ENCODE results near the gene TRH.

The TRH gene

DNA sequence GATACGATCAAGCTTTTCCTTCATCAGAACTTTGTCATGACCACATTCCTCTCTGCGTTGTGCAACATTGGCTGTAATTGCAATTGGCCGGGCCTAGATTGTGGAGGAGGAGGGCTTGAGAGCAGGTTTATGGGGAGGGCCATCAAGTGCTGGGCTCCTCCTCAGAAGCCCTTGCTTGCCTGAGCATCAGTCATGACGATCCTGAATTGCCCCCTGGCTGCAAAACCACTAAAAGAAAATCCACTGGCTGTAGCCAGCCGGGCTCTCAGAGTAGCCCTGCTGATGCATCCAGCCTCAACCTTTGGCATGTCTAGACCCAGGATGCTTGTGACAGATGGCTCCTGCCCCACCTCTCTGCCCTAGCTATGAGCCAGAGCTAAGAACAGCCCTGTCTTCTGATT lies 13.4 kb upstream of the TRH start:
- DNase-seq, result no peak

DNA sequence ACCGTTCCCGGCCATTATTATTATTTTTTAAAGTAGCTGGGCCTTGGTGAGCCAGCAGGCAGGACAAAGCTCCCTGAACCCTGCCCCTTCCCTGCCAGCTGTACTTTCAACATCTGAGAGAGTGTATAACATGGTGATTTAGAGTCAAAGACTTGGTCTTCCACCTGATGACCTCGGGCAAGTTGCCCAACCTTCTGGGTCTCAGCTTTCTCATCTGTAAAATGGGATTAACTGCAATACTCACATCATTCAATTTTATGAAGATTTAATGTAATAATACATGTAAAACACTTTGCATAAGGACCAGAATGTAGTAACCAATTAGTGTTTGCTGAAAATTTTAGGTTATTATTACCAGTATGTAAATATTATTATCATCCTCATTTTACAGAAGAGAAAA lies 11.9 kb upstream of the TRH start:
- intact Hi-C loops (cut with DNase I), result no loop called here
- peak in 1 of 10 donors; percentile 3 for DNase-seq

More for the DNA sequence above, 13.4 kb upstream of the TRH start:
- intact Hi-C loops (cut with DNase I), result no loop called here

DNA sequence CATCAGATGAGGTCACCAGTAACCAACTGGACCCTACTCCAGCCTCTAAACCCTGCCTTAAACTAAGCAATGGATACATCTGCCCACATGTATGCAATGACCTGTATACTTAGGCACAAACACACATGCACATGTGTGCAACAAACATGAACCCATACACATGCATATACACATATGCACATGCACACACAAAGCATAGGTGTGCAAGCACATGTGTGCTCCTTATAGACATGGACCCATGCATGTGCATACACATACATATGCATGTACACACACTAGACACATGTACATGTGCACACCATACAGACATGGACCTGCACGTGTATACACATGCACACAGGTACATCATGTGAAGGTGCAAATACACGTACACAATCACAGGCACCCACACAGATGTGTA lies 8.6 kb upstream of the TRH start:
- intact Hi-C loops (cut with DNase I), result no loop called here
- no peak for DNase-seq

DNA sequence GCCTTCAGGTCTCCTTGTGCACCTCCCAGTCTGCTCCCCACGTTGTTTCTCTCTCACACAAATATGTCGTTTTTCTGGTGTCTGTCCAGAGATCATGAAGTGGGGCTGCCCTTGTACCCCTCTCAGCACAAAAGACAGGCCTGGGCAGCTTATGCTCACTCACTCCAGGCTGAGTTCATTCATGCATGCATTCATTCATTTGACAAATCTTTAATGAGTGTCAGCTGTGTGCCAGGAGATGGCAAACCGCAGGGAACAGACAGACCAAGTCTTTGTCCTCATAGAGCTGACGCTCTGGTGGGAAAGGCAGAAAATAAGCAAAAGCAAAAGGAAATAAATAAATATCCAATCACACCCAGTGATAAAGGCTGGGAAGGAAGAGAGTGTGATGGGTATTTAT lies 7.6 kb upstream of the TRH start:
- intact Hi-C loops (cut with DNase I), result no loop called here
- no peak for DNase-seq

DNA sequence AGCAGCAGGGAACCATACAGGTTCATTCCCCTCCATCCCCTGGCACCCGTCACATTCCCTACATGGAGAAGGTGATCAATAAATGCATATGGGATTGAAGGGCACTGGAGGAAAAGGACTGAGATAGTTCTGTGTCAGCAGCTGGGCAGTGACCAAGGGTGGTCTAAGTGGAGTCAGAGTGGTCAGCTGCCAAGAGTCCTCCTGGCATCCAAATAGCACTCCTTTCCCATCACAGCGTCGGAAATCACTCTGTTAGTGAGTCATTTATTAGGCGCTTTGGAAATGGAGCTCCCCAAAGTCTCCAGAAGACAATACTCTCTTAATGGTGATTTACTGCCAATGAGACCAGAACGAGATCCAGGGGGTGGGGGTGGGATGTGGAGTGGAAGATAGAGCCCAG lies 6.8 kb upstream of the TRH start:
- no peak for DNase-seq
- intact Hi-C loops (cut with DNase I), result no loop called here

DNA sequence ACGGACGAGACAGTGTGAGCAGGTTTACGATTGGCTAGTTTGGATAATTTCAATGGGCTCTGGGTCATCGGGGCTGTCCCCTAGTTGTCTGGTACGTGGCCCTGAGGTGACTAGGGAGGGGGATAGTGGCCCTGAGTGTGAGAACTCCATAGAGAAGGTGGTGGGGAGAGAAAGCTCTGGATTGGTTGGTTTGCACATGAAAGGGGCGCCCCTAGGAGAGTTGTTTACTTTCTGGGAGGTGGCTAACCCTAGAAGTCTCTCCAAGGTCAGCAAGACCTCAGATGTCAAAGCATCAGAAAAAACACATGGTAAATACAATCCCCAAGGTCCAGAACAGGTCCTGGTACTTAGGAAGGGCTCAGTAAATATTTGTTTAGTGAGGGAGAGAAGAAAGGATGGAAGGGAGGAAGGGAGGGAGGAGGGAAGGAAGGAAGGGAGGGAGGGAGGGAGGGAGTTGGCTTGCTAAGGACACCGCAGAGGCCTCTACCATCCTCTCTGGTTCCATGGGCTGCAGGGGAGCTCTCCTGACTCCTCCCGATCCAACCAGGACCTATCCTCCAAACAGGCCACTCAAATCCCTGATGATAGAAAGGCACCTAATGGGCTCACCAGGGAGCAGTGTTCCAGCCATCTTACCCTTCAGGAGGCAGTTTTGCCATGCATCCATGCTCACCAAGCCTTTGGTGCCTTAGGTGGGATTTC lies 3.0 kb upstream of the TRH start:
- DNase-seq, result no peak
- intact Hi-C loops (cut with DNase I), result no loop called here

DNA sequence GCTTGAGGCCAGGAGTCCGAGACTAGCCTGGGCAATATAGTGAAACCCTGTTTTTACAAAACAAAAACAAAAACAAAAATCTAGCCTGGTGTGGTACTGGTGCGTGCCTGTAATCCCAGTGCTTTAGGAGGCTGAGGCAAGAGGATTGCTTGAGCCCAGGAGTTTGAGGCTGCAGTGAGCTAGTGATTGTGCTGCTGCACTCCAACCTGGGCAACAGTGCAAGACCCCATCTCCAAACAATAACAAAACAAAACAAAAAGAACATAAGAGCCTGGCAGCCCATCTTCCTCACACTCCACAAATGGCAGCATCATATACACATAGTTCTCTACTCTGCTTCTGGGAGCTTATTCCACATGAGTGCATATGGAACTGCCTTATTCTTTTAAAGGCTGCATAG lies 2.2 kb upstream of the TRH start:
- DNase-seq, result no peak
- intact Hi-C loops (cut with DNase I), result no loop called here

DNA sequence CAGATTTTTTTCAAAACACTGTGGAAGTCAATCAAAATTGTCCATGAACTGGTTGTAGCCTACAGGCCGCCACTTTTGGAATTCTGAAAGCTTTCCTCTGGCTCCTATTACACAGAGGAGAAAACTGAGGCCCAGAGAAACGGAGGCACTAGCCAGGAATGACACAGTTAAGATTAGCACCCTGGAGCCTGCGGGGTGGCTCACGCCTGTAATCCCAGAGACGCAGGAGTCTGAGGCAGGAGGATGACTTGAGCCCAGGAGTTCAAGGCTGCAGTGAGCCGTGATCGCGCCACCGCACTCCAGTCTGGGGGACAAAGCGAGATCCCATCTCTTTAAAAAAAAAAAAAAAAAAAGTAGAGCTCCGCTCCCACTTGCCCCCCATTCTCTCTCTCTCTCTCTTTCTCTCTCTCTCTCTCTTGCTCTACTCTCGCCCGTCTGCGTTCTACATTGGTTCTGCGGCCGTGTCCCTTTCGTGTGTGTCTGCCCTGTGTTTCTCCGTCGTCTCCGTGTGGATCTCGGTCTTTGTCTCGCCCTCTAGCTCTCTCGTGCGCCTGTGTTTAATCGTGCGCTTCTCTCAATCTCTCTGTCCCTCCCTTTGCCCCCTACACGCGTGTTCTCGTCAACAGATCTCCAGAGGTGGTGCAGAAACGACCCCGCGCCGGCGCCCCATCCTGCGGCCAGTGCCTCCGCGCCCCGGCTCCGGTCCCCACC lies 512 bp upstream of the TRH start:
- DNase-seq, result peak in 1 of 10 donors; percentile 52
- intact Hi-C loops (cut with DNase I), result no loop called here

DNA sequence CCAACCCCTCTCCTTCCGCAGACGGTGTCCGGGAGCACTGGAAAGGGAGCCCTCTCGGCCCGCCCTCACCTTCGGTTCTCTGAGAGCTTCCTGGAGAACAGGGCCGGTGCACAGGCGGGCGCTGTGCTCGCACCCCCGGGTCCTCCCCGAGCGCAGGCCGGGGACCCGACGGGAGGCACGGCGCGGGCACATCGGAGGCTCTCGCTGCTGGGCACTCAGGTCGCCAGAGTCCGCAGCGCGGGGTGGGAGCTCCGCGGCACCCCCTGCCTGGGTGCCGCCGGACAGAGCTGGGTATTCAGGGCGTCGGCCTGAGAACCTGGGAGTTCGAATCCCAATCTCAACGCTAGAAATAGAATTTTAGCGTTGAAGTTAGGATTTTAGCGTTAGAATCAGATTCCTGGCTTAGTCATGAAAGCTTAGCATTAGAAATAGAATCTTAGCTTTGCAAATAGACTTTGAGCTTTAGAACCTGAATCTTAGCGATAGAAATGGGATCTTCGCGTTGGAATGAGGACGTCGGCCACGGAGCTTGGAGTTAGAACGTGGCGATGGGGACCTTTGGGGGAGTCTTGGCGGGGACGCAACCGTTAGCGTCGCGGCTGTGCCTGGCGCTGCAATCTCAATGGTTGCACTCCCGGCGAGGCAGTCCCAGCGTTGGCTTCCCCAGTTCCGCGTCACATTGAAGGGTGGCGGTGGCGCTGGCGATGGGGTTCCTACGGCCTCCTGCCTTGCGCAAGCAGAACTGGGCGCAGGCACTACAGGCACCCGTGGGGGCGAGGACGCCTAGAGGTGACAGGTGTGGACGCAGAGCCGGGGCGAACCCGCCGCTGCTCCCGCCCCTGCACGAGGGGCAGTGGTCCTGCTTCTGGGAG lies 549 bp downstream of the TRH start:
- intact Hi-C loops (cut with DNase I), result no loop called here
- peak in 8 of 10 donors; percentile 15 to 86 (median 22) for DNase-seq

DNA sequence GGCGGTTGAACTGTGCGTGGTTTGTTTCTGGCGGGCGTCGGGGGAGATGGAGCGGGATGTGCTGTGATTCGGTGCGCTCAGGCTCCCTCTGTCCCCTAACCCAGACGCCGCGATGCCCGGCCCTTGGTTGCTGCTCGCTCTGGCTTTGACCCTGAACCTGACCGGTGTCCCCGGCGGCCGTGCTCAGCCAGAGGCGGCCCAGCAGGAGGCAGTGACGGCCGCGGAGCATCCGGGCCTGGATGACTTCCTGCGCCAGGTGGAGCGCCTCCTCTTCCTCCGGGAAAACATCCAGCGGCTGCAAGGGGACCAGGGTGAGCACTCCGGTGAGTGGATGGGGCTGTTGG lies 1.2 kb downstream of the TRH start:
- intact Hi-C loops (cut with DNase I), result no loop called here
- DNase-seq, result peak in 1 of 10 donors; percentile 71

DNA sequence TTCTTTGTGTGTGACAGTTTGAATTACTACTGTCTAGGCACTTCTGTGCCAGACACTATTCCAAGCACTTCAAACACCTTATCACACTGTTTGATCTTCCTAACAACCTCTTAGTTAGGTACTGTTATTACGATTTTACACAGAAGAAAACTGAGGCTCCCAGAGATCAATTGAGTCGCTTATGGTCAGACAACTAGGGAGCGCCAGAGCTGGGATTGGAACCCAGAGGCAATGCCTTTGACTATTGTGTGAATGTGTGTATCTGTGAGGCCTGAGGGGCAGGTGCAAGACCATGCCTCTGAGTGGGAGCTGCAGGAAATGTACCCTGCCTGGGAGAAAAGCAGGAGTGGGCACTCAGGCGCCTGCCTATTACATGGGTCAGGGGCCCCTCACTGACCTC lies 1.8 kb downstream of the TRH start:
- intact Hi-C loops (cut with DNase I), result no loop called here
- no peak for DNase-seq

DNA sequence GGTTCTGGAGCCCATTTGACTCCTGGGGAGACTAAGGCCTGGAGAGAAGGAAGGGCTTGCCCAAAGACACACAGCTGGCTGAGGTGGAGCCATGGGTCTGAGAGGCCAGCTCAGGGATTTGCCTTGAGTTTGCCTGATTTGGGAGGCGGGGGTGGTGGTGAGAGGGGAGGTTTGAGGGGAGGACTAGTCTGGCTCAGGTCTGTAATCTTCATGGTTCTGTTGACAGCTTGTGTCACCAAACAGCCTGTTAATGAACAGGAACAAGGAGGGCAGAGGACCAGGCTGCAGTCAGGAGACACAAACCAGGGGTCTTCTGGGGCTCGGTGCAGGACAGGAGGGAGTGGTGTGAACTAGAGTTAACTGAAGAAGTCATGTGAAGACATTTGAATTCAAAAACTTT lies 3.6 kb downstream of the TRH start:
- no peak for DNase-seq
- intact Hi-C loops (cut with DNase I), result no loop called here

DNA sequence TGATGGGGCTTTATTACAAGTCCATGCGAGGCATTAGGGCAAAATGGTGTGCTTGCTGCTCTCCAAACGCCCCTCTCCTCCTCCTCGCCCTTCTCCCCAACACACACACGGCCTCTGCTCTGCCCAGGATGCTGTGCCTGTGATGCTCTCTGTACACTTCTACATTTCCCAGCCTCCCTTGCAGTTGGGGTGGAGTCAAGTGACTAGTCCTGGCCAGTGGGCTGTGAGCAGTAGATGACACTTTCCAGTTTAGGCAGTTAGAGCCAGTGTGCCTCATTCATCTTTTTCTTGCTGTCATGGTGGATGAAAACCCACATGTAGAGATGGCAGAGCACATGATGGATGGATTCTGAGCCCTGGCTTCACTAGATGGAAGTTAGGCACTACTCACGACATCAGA lies 5.4 kb downstream of the TRH start:
- DNase-seq, result no peak
- intact Hi-C loops (cut with DNase I), result no loop called here

DNA sequence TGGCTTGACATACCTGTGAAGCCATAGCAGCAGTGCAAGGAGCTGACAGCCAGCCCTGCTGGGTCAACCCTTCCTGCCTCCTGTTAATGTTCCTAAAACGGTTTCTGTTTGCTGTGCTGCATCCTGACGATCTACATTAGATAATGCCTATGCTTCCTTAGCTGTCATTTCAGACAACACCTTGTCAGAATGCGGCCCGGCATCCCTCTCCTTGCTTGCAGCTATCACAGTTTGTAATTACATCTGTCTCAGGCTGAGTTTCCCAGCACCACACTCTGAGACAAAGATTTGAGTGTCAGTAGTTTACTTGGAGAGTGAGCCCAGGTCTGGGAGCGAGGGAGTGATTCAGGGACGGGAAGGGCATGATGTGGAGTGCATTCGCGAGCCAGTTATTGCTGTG lies 9.0 kb downstream of the TRH start:
- intact Hi-C loops (cut with DNase I), result no loop called here
- no peak for DNase-seq

DNA sequence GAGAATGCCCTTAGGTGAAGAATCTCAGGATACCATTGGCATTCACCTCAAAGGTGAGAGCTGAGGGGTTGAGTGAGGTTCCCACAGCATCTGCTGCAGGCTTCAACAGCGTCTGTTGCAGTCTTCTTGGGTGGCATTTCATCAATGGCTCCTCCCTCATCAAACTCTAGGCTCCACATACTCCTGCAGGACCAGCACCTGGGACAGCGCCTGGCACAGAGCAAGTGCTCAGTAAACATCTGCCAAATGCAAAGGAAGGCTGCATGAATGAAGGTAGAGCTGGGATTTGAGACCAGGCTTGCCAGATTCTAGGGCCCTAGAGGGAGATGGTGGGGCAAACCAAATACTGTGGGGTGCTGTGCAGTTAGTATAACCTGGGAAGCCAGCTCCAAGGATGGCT lies 9.6 kb downstream of the TRH start:
- intact Hi-C loops (cut with DNase I), result no loop called here
- no peak for DNase-seq

DNA sequence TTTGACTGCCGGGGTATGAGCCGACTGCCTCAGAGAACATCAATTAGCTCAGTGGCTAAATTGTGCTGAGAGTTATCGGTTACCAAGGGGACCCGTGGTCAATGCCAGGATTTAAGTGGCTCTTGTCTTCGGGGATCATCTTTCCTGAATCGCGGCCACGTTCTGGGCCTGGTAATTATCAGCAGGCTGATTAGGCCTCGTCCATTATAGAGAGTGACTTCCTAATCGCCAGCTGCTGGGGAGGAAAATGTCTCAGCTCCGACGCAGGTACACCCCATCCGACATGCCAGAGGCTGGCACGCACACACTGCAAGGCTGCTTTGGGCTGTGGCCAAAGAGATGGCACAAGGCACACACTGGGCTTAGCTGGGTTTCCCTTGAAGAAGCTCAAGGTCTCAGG lies 10.6 kb downstream of the TRH start:
- DNase-seq, result no peak
- intact Hi-C loops (cut with DNase I), result no loop called here

DNA sequence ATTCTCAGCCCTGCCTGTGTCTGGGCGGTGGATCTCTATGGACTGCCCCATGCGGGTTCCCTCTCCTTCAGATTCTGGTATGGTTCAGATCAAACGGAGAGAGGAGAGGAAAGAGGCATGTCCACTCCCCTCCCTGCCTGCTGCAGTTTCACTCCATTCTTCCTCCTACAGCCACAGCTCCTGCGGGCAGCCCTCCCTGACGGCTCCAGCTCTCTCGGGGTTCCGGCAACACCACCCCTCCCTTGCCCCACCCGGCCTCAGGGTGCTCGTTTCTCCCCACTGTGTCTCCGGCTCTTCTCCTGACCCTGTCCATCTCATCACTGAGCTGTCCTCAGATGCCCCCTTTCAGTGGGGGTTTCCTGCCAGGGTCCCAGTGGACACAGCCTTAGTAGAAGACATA lies 13.9 kb downstream of the TRH start:
- intact Hi-C loops (cut with DNase I), result no loop called here

DNA sequence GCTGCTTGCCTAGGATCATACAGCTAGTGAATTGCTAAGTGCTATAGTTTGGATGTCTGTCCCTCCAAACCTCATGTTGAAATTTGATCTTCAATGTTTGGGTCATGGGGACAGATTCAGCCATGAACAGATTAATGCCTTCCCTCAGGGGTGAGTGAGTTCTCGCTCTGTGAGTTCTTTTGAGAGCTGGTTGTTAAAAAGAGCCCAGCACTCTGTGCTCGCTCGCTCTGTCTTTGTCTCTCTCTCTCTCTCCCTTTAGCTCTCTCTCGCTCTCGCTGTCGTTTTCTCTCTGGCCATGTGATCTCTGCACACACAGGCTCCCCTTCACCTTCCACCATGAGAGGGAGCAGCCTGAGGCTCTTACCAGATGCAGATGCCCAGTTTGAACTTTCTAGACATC lies 14.9 kb downstream of the TRH start:
- intact Hi-C loops (cut with DNase I), result no loop called here
- DNase-seq, result no peak

More for the DNA sequence above, 13.9 kb downstream of the TRH start:
- no peak for DNase-seq

DNA sequence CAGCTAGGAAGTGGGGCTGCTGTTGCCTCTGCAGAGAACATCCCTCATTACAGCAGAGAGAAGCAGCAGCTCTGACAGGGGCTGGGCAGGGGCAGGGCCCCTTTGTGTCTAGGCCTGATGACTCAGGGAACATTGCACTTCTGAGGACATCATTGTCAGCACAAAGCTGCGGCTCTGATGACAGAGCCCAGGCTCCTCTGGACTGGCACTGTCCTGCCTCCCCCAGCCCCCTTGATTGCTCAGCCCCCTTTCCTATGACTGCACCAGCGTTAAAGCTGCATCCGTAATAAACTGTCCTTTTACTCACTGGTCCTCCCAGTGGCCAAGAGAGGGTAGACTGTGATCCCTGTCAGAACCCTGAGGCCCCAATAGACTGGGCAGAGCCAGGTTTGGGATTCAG lies 18.3 kb downstream of the TRH start:
- intact Hi-C loops (cut with DNase I), result no loop called here
- DNase-seq, result no peak

DNA sequence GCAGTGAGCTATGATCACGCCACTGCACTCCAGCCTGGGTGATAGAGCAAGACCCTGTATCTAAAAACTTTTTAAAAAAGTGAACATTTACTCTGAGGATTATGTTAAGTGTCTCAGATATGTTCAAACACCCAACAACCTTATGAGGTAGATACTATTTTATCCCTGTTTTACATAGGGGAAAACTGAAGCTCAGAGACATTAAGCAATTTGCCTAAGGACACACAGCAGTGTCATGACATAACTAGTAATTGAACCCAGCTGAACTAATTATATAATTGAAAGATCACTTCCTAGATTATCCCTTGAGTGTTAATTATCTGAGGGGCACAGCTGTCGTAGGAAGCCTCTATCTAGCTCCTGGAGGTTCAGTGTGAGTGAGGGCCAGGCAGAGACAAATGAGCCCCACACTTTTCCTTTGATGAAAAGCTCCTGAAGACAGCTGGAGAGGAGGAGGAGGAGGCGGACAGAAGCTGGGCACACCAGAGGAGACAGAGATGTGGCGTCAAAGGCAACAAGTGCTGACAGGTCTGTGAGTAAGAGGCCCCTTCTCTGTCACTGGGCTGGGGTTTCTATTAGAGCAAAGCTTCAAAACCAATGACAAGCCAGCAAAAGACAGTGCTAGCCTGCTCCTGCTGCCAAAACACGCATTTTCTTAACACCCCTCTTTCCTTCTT lies 20.5 kb downstream of the TRH start:
- intact Hi-C loops (cut with DNase I), result no loop called here
- DNase-seq, result peak in 2 of 10 donors; percentile 7 to 48

DNA sequence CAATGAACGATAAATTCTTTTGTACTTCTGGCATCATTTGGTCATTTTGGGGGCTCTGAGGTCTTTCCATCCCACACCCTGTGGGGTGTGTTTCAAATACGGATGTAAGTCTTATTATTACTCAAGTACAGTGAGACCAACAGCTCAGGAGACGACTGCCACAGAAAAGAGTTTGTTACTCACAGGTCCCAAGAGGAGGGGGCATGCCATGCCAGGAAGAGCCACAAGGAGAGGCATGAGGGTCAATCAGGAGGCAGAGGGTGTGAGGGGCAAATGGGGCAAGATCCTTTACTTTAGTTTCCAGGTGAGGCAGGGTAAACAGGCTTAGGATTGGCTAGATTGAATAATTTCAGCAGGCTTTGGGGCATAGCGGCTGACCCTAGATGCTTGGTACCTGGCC lies 21.6 kb downstream of the TRH start:
- DNase-seq, result no peak
- intact Hi-C loops (cut with DNase I), result no loop called here
